ENCODE measurements around the gene ELMO2. TPM values are rescaled to one million over a fixed set of nuclear protein-coding genes. Genes with fewer than 3 reads are reported as not detected.

ELMO2 gene
- total RNA-seq, 1 donor from 2014 or later: 57.8 TPM

- no peaks in the 10 kb centered on the region for H3K27me3 Mint-ChIP-seq (ENCODE audit: unreplicated experiment)
- H3K36me3 Mint-ChIP-seq (ENCODE audit: unreplicated experiment): peaks cover 49% of the 10 kb centered on the region
- no peak overlapping the region for H3K27ac Mint-ChIP-seq (ENCODE audit: unreplicated experiment)
- no peaks in the 10 kb centered on the region for H3K4me1 Mint-ChIP-seq (ENCODE audit: unreplicated experiment)
- DNase-seq (ENCODE audit: extremely low spot score, unreplicated experiment): no peak
- H3K9me3 Mint-ChIP-seq (ENCODE audit: unreplicated experiment): no peaks in the 10 kb centered on the region
- TF ChIP-seq CTCF (IDR thresholded peaks at IDR 0.05): no peak
- H3K4me3 Mint-ChIP-seq (ENCODE audit: unreplicated experiment): no peak overlapping the region
These were observed 28.9 kb downstream of the ELMO2 start for GRCh38 chr20:46377518-46377917.

GRCh38 chr20:46376196-46376785 lies 30.1 kb downstream of the ELMO2 start:
- H3K4me1 Mint-ChIP-seq (ENCODE audit: unreplicated experiment): no peaks in the 10 kb centered on the region
- no peaks in the 10 kb centered on the region for H3K9me3 Mint-ChIP-seq (ENCODE audit: unreplicated experiment)
- H3K36me3 Mint-ChIP-seq (ENCODE audit: unreplicated experiment): peaks cover 51% of the 10 kb centered on the region
- H3K27me3 Mint-ChIP-seq (ENCODE audit: unreplicated experiment): no peaks in the 10 kb centered on the region
- DNase-seq (ENCODE audit: extremely low spot score, unreplicated experiment): no peak
- H3K4me3 Mint-ChIP-seq (ENCODE audit: unreplicated experiment): no peak overlapping the region
- no peak for TF ChIP-seq CTCF (IDR thresholded peaks at IDR 0.05)
- H3K27ac Mint-ChIP-seq (ENCODE audit: unreplicated experiment): no peak overlapping the region

GRCh38 chr20:46375771-46376170 lies 30.6 kb downstream of the ELMO2 start:
- H3K4me3 Mint-ChIP-seq (ENCODE audit: unreplicated experiment): no peak overlapping the region
- no peak for DNase-seq (ENCODE audit: extremely low spot score, unreplicated experiment)
- H3K4me1 Mint-ChIP-seq (ENCODE audit: unreplicated experiment): no peaks in the 10 kb centered on the region
- H3K36me3 Mint-ChIP-seq (ENCODE audit: unreplicated experiment): peaks cover 54% of the 10 kb centered on the region
- TF ChIP-seq CTCF (IDR thresholded peaks at IDR 0.05): no peak
- no peaks in the 10 kb centered on the region for H3K27me3 Mint-ChIP-seq (ENCODE audit: unreplicated experiment)
- H3K9me3 Mint-ChIP-seq (ENCODE audit: unreplicated experiment): no peaks in the 10 kb centered on the region
- H3K27ac Mint-ChIP-seq (ENCODE audit: unreplicated experiment): no peak overlapping the region

- no peak for DNase-seq (ENCODE audit: extremely low spot score, unreplicated experiment)
- Mint-ChIP-seq H3K36me3 (ENCODE audit: unreplicated experiment) (peaks cover 54% of the 10 kb centered on the region), H3K9me3 (ENCODE audit: unreplicated experiment) (no peaks in the 10 kb centered on the region), H3K27ac (ENCODE audit: unreplicated experiment) (no peak overlapping the region), H3K4me3 (ENCODE audit: unreplicated experiment) (no peak overlapping the region), H3K4me1 (ENCODE audit: unreplicated experiment) (no peaks in the 10 kb centered on the region), H3K27me3 (ENCODE audit: unreplicated experiment) (no peaks in the 10 kb centered on the region)
- no peak for TF ChIP-seq CTCF (IDR thresholded peaks at IDR 0.05)
These were observed 32.0 kb downstream of the ELMO2 start for GRCh38 chr20:46374383-46374782.

GRCh38 chr20:46371656-46372055 lies 34.8 kb downstream of the ELMO2 start:
- no peak overlapping the region for H3K27ac Mint-ChIP-seq (ENCODE audit: unreplicated experiment)
- H3K27me3 Mint-ChIP-seq (ENCODE audit: unreplicated experiment): no peaks in the 10 kb centered on the region
- no peaks in the 10 kb centered on the region for H3K9me3 Mint-ChIP-seq (ENCODE audit: unreplicated experiment)
- peaks cover 56% of the 10 kb centered on the region for H3K36me3 Mint-ChIP-seq (ENCODE audit: unreplicated experiment)
- no peak overlapping the region for H3K4me3 Mint-ChIP-seq (ENCODE audit: unreplicated experiment)
- TF ChIP-seq CTCF (IDR thresholded peaks at IDR 0.05): no peak
- no peak for DNase-seq (ENCODE audit: extremely low spot score, unreplicated experiment)
- no peaks in the 10 kb centered on the region for H3K4me1 Mint-ChIP-seq (ENCODE audit: unreplicated experiment)

Measured in osteocyte (in vitro differentiated cells).